Stimulated activated CD8-positive, alpha-beta memory T cell treated with anti-CD3 and anti-CD28 coated beads, Interleukin-15, amount 100 ng/mL, for 24 hours (primary cell): ENCODE results near the gene RNASE2.
"Not testable (repeated sequence)": the region's sequence is repeated elsewhere in the genome, so short reads cannot be mapped to it uniquely, and the experiment has no call there.

ENCODE experiments used
- DNase-seq: peaks from one replicate; pipeline ENCODE4 v3.0.0-alpha.2; 2020; ENCODE audit warnings: low read depth

The RNASE2 gene

DNA sequence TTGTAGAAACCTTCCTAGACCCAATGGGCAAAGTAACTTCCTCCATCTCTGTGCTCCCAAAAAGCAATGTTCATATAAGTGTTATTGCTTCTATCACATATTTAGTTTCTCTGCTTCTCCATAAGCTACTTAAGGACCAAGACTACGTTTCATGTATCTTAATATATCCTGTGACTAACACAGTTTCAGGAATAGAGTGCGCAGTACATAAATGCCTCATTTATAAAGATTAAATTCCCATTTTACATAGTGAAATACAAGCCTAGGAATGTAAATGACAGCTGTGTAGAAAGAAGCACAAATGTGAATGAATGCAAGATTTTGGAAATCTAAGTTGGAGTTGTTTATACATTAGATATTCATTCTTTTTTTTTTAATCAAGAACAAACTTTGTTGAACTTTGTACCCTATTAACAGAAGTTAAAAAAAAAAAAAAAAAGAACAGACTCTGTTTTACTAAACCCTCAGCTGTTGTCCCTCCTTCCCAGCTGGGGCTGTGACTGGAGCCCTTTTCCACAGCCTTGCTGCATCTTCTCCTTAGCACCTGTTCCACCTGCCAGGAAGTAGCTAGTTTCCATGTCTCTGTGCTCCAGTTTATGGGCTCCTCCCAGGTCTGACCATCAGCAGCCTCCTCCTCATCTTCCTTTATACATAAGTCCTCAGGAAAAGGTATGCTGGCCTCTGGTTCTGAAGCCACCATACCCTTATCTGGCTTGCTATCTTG, 27.5 kb downstream of the RNASE2 start:
- DNase-seq, result no peak

DNA sequence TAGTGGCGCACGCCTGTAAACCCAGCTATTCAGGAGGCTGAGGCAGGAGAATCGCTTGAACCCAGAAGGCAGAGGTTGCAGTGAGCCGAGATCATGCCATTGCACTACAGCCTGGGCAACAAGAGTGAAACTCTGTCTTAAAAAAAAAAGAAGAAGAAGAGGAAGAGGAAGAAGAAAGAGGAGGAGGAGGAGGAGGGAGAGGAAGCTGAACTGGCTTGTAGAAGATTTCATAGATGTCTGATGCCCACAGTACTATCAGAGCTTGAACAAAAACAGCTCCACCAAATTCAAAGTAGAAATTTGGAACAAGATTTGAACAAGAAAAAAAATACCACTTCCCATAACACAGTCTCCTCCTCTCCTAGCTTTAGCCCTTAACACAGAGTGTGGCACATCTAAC, 30.4 kb downstream of the RNASE2 start:
- DNase-seq, result not testable (repeated sequence)

DNA sequence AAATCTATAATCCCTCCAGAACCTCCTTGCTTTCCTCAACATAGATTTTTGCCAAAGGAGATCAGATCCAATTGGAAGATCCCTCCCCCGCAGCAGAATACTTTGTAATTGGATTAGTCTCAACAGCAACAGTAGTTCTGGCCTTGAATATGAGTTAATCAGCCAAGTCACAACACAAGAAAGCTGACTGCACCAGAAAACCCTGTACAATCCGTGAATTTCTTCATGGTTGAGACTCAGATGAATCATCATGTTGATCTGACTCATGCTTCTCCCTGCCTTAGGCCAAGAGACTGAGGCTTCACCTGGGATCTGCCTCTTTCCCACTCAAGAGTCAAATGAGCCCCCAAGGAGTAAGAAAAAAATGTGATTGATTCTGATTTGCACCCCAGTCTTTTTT, 31.5 kb downstream of the RNASE2 start:
- DNase-seq, result no peak

DNA sequence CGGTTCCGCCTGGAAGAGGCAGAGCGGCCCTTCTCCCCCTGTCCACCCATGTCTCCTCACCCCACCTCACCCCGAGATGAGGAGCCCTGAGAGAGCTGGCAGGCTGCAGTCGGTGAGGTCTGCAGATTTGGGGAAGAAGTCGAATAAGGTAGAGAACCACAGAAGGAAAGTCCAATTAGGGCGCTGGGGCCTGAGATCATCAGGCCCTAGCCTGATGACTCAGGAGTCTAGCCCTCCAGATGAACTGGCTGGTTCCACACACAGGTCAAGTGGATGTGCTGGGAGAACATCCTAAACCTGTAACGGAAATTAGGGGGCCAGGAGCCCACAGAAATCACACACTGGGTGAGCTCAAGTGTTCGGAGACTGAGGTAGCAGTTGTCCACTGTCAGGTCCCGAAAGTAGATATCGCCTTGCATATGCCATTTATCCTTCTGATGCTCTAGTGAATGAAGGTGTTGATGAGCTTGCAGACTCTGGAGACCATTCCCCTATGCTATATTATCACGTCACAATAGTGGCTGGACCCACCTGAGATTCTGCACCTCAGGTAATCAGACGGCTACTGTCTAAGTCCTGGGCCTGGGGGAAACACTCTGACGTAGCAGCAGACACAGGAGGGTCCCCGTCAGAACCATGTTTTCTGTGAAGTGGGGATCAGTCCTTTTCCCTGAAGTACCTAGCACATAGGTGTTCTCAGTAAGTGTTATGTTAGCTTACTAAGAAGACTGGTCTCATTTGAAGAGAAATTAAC, 33.6 kb downstream of the RNASE2 start:
- DNase-seq, result no peak

GRCh38 chr14:20989471-20989786, 34.1 kb downstream of the RNASE2 start:
- DNase-seq, result no peak

DNA sequence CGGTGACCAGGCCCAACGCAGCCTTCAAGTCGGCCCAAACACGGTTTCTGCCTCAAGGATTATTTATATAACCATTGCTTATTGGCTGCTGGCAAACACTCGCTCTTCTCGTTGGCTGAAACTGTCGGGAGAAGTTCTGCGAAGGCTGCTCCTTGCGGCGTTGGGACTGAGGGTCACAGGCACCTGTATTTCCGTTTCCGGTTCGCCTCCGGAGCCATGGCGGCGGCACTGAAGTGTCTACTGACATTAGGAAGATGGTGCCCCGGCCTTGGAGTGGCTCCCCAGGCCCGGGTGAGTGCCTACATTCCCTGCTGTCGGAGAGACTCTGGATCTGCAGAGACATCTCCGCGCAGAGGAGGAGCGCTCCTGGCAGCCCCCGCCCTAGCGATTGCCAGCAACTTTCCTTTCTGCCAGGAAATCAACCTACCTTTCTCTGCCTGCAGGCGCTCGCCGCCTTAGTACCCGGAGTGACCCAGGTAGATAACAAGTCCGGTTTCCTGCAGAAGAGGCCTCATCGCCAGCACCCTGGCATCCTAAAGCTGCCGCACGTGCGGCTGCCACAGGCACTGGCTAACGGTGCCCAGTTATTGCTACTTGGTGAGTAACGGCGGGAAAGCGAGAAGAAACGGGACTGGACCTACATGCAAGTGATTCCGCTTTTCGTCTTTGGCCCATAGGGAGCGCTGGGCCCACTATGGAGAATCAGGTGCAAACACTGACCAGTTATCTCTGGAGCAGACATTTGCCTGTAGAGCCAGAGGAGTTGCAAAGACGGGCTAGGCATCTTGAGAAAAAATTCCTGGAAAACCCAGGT, 34.7 kb downstream of the RNASE2 start, which contains the start of gene METTL17:
Gene METTL17 (plus strand): TSS at position 194 of the 814 bp plus-strand sequence. CDS start 23 bp downstream, at position 217.
- DNase-seq, result peak; percentile 59

DNA sequence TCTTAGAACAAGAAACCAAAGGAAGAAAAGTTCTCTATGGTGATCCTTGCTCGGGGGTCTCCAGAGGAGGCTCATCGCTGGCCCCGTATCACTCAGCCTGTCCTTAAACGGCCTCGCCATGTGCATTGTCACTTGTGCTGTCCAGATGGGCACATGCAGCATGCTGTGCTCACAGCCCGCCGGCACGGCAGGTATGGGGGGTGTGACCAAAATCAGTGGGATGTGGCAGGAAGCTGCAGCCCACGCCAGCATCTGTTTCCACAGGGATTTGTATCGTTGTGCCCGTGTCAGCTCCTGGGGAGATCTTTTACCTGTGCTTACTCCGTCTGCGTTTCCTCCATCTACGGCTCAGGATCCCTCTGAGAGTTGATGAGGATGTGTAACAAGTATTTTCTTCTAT, 41.2 kb downstream of the RNASE2 start:
- DNase-seq, result no peak

- DNase-seq, result no peak
Measured at GRCh38 chr14:20997115-20997514, 41.8 kb downstream of the RNASE2 start.

- DNase-seq, result no peak
Measured at GRCh38 chr14:20997564-20997963, 42.3 kb downstream of the RNASE2 start.

- DNase-seq, result no peak
Measured at GRCh38 chr14:20998139-20998538, 42.9 kb downstream of the RNASE2 start.

DNA sequence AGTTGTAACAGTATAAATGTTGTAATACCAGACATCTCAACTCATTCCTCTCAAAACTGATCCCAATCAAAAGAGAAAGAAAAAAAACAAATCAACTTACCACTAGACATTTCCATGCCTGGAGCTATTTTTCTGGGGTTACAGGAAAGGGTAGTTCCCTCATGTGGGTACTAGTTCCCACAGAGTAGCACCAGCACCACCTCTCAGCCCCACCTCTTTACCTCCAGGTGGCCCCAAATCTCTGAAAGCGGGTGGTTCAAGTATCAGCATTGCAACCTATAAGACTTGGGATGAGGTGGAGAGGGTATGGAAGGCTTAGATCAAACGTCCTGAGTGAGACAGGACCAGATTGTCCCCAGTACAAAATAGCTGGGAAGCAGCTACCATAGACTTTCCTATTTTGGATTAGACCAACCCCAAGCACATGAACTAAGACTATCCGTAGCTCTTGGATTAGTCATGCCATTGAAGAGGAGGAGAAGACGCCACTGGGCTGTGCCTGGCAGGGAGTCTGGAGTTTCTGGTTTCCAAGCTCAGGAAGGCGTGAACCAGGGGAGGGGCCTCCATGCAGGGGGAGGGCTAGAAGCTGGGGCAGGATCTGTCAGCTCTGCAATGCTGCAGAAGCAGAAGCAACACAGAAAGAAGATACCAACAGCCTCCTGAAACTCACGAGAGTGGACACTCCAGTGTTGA, 43.5 kb downstream of the RNASE2 start, which contains the start of gene SLC39A2:
Gene SLC39A2 (plus strand): TSS at position 620 of the 693 bp plus-strand sequence. CDS start 154 bp downstream, outside the sequence.
- no peak for DNase-seq

- DNase-seq, result no peak
Measured at GRCh38 chr14:20999591-20999990, 44.3 kb downstream of the RNASE2 start.

GRCh38 chr14:21001218-21001617, 45.9 kb downstream of the RNASE2 start:
- no peak for DNase-seq

GRCh38 chr14:21003788-21004346, 48.6 kb downstream of the RNASE2 start:
- no peak for DNase-seq
